HepG2 (cell line): Measurements from ENCODE around the gene YIPF3. TPM values are rescaled to one million over a fixed set of nuclear protein-coding genes. Genes with fewer than 3 reads are reported as not detected.

Source experiments
- ELF3 ChIP-seq: IDR thresholded peaks from 2 replicates; pipeline ENCODE4 v1.6.1; 2016; ENCODE audit warnings: missing genetic modification reagents, missing compliant biosample characterization
- FOXC1 ChIP-seq: sonication (generic); formaldehyde crosslinking; IDR thresholded peaks from 2 replicates; pipeline ENCODE4 v1.8.0; 2022; ENCODE audit warnings: mild to moderate bottlenecking, missing genetic modification reagents, borderline replicate concordance
- KLF13 ChIP-seq: sonication (generic); formaldehyde crosslinking; IDR thresholded peaks from 2 replicates; pipeline ENCODE4 v1.4.0; 2020; ENCODE audit warnings: mild to moderate bottlenecking, missing genetic modification reagents
- MAFK ChIP-seq, 2 experiments: IDR thresholded peaks in 1 of 2; conservative IDR thresholded peaks in 1 of 2; 2 replicates each; pipeline ENCODE4 v1.6.1; 2011; ENCODE audit warnings: improper control_type of control experiment in 2 of 2, low read length in 2 of 2
- NFE2L1 ChIP-seq: sonication (generic); formaldehyde crosslinking; IDR thresholded peaks from 2 replicates; pipeline ENCODE4 v1.4.0; 2020; ENCODE audit warnings: missing genetic modification reagents, mild to moderate bottlenecking, borderline replicate concordance
- NFE2L2 ChIP-seq: fragments of 150-350 bp; IDR thresholded peaks from 2 replicates; pipeline ENCODE4 v1.6.1; 2014; ENCODE audit warnings: low read length
- NR2C2 ChIP-seq: sonication (generic); formaldehyde crosslinking; IDR thresholded peaks from 2 replicates; pipeline ENCODE4 v1.4.0; 2020; ENCODE audit warnings: missing genetic modification reagents, mild to moderate bottlenecking, moderate library complexity, borderline replicate concordance
- PHF20 ChIP-seq: sonication (generic); formaldehyde crosslinking; IDR thresholded peaks from 2 replicates; pipeline ENCODE4 v1.5.0; 2020; ENCODE audit warnings: mild to moderate bottlenecking, missing genetic modification reagents
- RNF2 ChIP-seq: fragments of 450-650 bp; conservative IDR thresholded peaks from 2 replicates; pipeline ENCODE4 v1.6.1; 2016; ENCODE audit warnings: low read depth
- SCMH1 ChIP-seq: sonication (generic); formaldehyde crosslinking; IDR thresholded peaks from 2 replicates; pipeline ENCODE4 v1.9.0; 2021; ENCODE audit warnings: missing genetic modification reagents, mild to moderate bottlenecking, borderline replicate concordance
- SP1 ChIP-seq, 2 experiments: fragments of 450-650 bp in 1 of 2; sonication (generic) in 1 of 2; formaldehyde crosslinking in 1 of 2; IDR thresholded peaks; 2 replicates each; pipeline versions ENCODE4 v1.4.0 to v1.6.1; 2016 to 2020; ENCODE audit warnings: missing genetic modification reagents in 1 of 2
- TBX3 ChIP-seq: fragments of 450-650 bp; IDR thresholded peaks from 2 replicates; pipeline ENCODE4 v1.6.1; 2017; ENCODE audit warnings: antibody characterized with exemption, mild to moderate bottlenecking, inconsistent platforms, borderline replicate concordance
- XRCC5 ChIP-seq: fragments of 200-400 bp; formaldehyde crosslinking; optimal IDR thresholded peaks from 2 replicates; pipeline ENCODE3; 2017; ENCODE audit warnings: mild to moderate bottlenecking, low read length
- ZNF124 ChIP-seq: sonication (generic); formaldehyde crosslinking; IDR thresholded peaks from 2 replicates; pipeline ENCODE4 v1.4.0; 2020; ENCODE audit warnings: missing genetic modification reagents
- ZNF292 ChIP-seq: sonication (generic); formaldehyde crosslinking; IDR thresholded peaks from 2 replicates; pipeline ENCODE4 v1.8.1; 2022; ENCODE audit warnings: mild to moderate bottlenecking, low read depth, missing genetic modification reagents, borderline replicate concordance
- ZNF331 ChIP-seq: sonication (generic); formaldehyde crosslinking; IDR thresholded peaks from 2 replicates; pipeline ENCODE4 v1.4.0; 2020; ENCODE audit warnings: missing genetic modification reagents
- ZNF343 ChIP-seq: sonication (generic); formaldehyde crosslinking; IDR thresholded peaks from 2 replicates; pipeline ENCODE4 v1.4.0; 2020; ENCODE audit warnings: mild to moderate bottlenecking, missing genetic modification reagents
- ZNF383 ChIP-seq: sonication (generic); formaldehyde crosslinking; IDR thresholded peaks from 2 replicates; pipeline ENCODE4 v1.4.0; 2020; ENCODE audit warnings: missing genetic modification reagents, mild to moderate bottlenecking, borderline replicate concordance
- polyA plus RNA-seq, 8 experiments: library from polyadenylated mRNA; depleted of rRNA in 3 of 8; stranded (reverse) in 7 of 8; unstranded in 1 of 8; fragments of >200 nt; fragmentation: Illumina TruSeq in 4 of 8; extraction: Trizol in 4 of 8; gene quantifications; 2 replicates each; pipeline versions ENCODE4 v1.2.1 to v1.2.3, GENCODE V29; 2011 to 2016; ENCODE audit warnings: low read depth in 4 of 8, missing spikeins in 1 of 8, mixed read lengths in 1 of 8; ENCODE audit not compliant: insufficient read depth in 1 of 8
- total RNA-seq, 5 experiments: library from RNA; depleted of rRNA; stranded (reverse); fragments of >200 nt; fragmentation: Illumina TruSeq; extraction: Trizol; gene quantifications; 2 replicates each; pipeline ENCODE4 v1.2.3, GENCODE V29; 2016; ENCODE audit warnings: low read depth in 1 of 5
- TF ChIP-seq, protein P1 (sequence below): IDR thresholded peaks from 2 replicates; pipeline ENCODE4 v1.6.1; 2018; ENCODE audit warnings: missing genetic modification reagents
- TF ChIP-seq, protein P2 (sequence below): sonication (generic); formaldehyde crosslinking; IDR thresholded peaks from 2 replicates; pipeline ENCODE4 v1.4.0; 2020; ENCODE audit warnings: missing genetic modification reagents, borderline replicate concordance
- TF ChIP-seq, protein P3 (sequence below): sonication (generic); formaldehyde crosslinking; IDR thresholded peaks from 2 replicates; pipeline ENCODE4 v1.8.0; 2022; ENCODE audit warnings: mild to moderate bottlenecking, missing genetic modification reagents, moderate library complexity
- TF ChIP-seq, protein P4 (sequence below): sonication (generic); formaldehyde crosslinking; IDR thresholded peaks from 2 replicates; pipeline ENCODE4 v1.4.0; 2020; ENCODE audit warnings: missing genetic modification reagents
- TF ChIP-seq, protein P5 (sequence below): sonication (generic); formaldehyde crosslinking; conservative IDR thresholded peaks from 2 replicates; pipeline ENCODE4 v1.8.0; 2022; ENCODE audit warnings: missing genetic modification reagents

Gene YIPF3
- total and polyA plus RNA-seq, 2 of the 13 experiments (the other 11 are each of a cell fraction or from before 2014, with no cell fraction given), result 107 to 206 TPM

DNA sequence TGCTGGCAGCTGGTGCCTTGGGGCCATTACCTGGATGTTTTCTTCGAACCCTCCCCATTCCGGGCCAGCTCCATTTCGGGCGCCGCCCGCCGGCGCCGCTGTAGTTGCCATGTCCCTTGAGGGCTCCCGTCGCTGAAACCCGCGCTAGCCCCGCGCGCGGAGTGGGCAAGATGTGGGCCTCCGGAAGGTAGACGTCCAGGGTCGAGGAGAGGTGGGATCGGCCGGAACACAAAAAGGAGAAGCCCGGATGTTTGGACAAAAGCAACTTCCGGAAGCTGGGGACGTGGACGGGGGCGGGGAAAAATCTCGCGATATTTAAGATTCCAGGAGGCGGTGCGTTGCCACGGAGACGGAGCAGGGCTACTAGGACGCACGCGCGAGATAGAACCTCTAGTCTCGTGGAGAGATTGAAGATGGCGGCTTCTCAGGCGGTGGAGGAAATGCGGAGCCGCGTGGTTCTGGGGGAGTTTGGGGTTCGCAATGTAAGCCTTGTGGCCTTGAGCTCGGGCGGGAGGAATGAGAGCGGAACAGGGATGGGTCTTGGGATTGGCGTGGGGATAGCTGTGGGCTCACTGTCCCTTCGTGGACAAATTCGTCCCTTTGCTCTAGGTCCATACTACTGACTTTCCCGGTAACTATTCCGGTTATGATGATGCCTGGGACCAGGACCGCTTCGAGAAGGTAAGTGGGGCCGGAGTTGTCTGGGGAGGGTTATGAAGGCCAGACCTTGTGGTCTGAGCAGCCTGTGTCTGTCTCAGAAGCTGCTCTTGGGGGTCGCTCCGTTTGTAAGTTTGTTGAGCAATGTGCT, at the start of gene YIPF3, which contains the start of gene POLR1C (continued):
- TF ChIP-seq, protein P1, sequence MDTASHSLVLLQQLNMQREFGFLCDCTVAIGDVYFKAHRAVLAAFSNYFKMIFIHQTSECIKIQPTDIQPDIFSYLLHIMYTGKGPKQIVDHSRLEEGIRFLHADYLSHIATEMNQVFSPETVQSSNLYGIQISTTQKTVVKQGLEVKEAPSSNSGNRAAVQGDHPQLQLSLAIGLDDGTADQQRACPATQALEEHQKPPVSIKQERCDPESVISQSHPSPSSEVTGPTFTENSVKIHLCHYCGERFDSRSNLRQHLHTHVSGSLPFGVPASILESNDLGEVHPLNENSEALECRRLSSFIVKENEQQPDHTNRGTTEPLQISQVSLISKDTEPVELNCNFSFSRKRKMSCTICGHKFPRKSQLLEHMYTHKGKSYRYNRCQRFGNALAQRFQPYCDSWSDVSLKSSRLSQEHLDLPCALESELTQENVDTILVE (CRISPR knock-in tag), result peak; percentile 60; the same call in 1 of the 2 replicates
- TF ChIP-seq ELF3 (CRISPR knock-in tag) (peak; percentile 74), ZNF343 (CRISPR knock-in tag) (0 out of 2 replicates have a peak, but pooled peaks have one; percentile 63), PHF20 (peak; percentile 94), ZNF383 (CRISPR knock-in tag) (0 out of 2 replicates have a peak, but pooled peaks have one; percentile 85), NFE2L2 (no peak), NR2C2 (peak; percentile 85), SCMH1 (CRISPR knock-in tag) (no peak), FOXC1 (CRISPR knock-in tag) (no peak), NFE2L1 (CRISPR knock-in tag) (peak; percentile 54; the same call in 1 of the 2 replicates), MAFK (conservative IDR thresholded peaks at IDR 0.05 in 1 of 2, IDR thresholded peaks at IDR 0.05 in 1 of 2; ENCODE audit: low read length in 2 of 2) (no peak), RNF2 (no peak), ZNF124 (CRISPR knock-in tag) (no peak), TBX3 (no peak), SP1 (IDR thresholded peaks at IDR 0.05) (peak; percentile 12; the same call in 1 of the 2 replicates), SP1 (CRISPR knock-in tag; IDR thresholded peaks at IDR 0.05) (no peak), ZNF331 (CRISPR knock-in tag) (0 out of 2 replicates have a peak, but pooled peaks have one; percentile 33), ZNF292 (CRISPR knock-in tag) (no peak), XRCC5 (peak; percentile 92), KLF13 (CRISPR knock-in tag) (peak; percentile 93; the same call in 1 of the 2 replicates)
- TF ChIP-seq, protein P2, sequence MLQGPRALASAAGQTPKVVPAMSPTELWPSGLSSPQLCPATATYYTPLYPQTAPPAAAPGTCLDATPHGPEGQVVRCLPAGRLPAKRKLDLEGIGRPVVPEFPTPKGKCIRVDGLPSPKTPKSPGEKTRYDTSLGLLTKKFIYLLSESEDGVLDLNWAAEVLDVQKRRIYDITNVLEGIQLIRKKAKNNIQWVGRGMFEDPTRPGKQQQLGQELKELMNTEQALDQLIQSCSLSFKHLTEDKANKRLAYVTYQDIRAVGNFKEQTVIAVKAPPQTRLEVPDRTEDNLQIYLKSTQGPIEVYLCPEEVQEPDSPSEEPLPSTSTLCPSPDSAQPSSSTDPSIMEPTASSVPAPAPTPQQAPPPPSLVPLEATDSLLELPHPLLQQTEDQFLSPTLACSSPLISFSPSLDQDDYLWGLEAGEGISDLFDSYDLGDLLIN (CRISPR knock-in tag), result no peak
- TF ChIP-seq, protein P3, sequence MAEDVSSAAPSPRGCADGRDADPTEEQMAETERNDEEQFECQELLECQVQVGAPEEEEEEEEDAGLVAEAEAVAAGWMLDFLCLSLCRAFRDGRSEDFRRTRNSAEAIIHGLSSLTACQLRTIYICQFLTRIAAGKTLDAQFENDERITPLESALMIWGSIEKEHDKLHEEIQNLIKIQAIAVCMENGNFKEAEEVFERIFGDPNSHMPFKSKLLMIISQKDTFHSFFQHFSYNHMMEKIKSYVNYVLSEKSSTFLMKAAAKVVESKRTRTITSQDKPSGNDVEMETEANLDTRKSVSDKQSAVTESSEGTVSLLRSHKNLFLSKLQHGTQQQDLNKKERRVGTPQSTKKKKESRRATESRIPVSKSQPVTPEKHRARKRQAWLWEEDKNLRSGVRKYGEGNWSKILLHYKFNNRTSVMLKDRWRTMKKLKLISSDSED (CRISPR knock-in tag), result no peak
- TF ChIP-seq, protein P4, sequence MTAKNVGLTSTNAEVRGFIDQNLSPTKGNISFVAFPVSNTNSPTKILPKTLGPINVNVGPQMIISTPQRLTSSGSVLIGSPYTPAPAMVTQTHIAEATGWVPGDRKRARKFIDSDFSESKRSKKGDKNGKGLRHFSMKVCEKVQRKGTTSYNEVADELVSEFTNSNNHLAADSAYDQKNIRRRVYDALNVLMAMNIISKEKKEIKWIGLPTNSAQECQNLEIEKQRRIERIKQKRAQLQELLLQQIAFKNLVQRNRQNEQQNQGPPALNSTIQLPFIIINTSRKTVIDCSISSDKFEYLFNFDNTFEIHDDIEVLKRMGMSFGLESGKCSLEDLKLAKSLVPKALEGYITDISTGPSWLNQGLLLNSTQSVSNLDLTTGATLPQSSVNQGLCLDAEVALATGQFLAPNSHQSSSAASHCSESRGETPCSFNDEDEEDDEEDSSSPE, result peak; percentile 62
- TF ChIP-seq, protein P5, sequence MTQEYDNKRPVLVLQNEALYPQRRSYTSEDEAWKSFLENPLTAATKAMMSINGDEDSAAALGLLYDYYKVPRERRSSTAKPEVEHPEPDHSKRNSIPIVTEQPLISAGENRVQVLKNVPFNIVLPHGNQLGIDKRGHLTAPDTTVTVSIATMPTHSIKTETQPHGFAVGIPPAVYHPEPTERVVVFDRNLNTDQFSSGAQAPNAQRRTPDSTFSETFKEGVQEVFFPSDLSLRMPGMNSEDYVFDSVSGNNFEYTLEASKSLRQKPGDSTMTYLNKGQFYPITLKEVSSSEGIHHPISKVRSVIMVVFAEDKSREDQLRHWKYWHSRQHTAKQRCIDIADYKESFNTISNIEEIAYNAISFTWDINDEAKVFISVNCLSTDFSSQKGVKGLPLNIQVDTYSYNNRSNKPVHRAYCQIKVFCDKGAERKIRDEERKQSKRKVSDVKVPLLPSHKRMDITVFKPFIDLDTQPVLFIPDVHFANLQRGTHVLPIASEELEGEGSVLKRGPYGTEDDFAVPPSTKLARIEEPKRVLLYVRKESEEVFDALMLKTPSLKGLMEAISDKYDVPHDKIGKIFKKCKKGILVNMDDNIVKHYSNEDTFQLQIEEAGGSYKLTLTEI (CRISPR knock-in tag), result no peak
